Neural progenitor cell (in vitro differentiated cells): ENCODE measurements around the gene FOXO1. TPM values are rescaled to one million over a fixed set of nuclear protein-coding genes. Genes with fewer than 3 reads are reported as not detected.
A peak's percentile ranks its signal among the peaks of the same experiment; 100 is the strongest.

Source experiments
- DNase-seq: peaks from one replicate; pipeline ENCODE4 v3.0.0-alpha.2; 2016; ENCODE audit warnings: low spot score
- H2AFZ ChIP-seq: fragments of 200-600 bp; sonication (generic); replicated peaks from 2 replicates; pipeline ENCODE4 v1.6.1; 2016; ENCODE audit warnings: antibody characterized with exemption
- H3F3A ChIP-seq: fragments of 200-600 bp; sonication (generic); 2 replicates; pipeline ENCODE4 v1.6.1; 2016; ENCODE audit warnings: antibody characterized with exemption, low read depth
- H3K27ac ChIP-seq: fragments of 200-600 bp; sonication (generic); 2 replicates; pipeline ENCODE4 v1.5.1; 2016; ENCODE audit warnings: mild to moderate bottlenecking
- H3K27me3 ChIP-seq: fragments of 200-600 bp; sonication (generic); 2 replicates; pipeline ENCODE4 v1.6.1; 2016; ENCODE audit warnings: mild to moderate bottlenecking, moderate library complexity
- H3K36me3 ChIP-seq: fragments of 200-600 bp; sonication (generic); 2 replicates; pipeline ENCODE4 v1.5.1; 2016
- H3K4me1 ChIP-seq: fragments of 200-600 bp; sonication (generic); 2 replicates; pipeline ENCODE4 v1.6.1; 2016; ENCODE audit warnings: mixed run types
- H3K4me2 ChIP-seq: fragments of 200-600 bp; sonication (generic); 2 replicates; pipeline ENCODE4 v1.6.1; 2016
- H3K4me3 ChIP-seq: fragments of 200-600 bp; sonication (generic); 2 replicates; pipeline ENCODE4 v1.5.1; 2016
- H3K79me2 ChIP-seq: fragments of 200-600 bp; sonication (generic); 2 replicates; pipeline ENCODE4 v1.6.1; 2016; ENCODE audit warnings: low read depth
- H3K9ac ChIP-seq: fragments of 200-600 bp; sonication (generic); 2 replicates; pipeline ENCODE4 v1.6.1; 2016
- H3K9me3 ChIP-seq: fragments of 200-600 bp; sonication (generic); 2 replicates; pipeline ENCODE4 v1.5.1; 2016; ENCODE audit warnings: low read depth
- H4K20me1 ChIP-seq: fragments of 200-600 bp; sonication (generic); 2 replicates; pipeline ENCODE4 v1.6.1; 2016; ENCODE audit warnings: low read depth
- H3K27ac Mint-ChIP-seq: 3 replicates; pipeline ENCODE4 v1.8.0; 2021; ENCODE audit warnings: mixed read lengths
- H3K27me3 Mint-ChIP-seq: 2 replicates; pipeline ENCODE4 v1.8.0; 2022; ENCODE audit warnings: low read depth, mild to moderate bottlenecking, inconsistent platforms, moderate library complexity, mixed read lengths; ENCODE audit not compliant: insufficient read depth
- H3K36me3 Mint-ChIP-seq: 3 replicates; pipeline ENCODE4 v1.8.0; 2021; ENCODE audit warnings: mixed read lengths
- H3K4me1 Mint-ChIP-seq: 3 replicates; pipeline ENCODE4 v1.8.0; 2021; ENCODE audit warnings: mixed read lengths
- H3K4me3 Mint-ChIP-seq: 3 replicates; pipeline ENCODE4 v1.8.0; 2021; ENCODE audit warnings: mild to moderate bottlenecking, moderate library complexity, mixed read lengths
- H3K9me3 Mint-ChIP-seq: 3 replicates; pipeline ENCODE4 v1.8.0; 2020; ENCODE audit warnings: mixed read lengths
- CTCF ChIP-seq: fragments of 200-600 bp; sonication (generic); IDR thresholded peaks from 2 replicates; pipeline ENCODE4 v1.5.1; 2017; ENCODE audit warnings: antibody characterized with exemption, mild to moderate bottlenecking
- EZH2 ChIP-seq: fragments of 200-600 bp; sonication (generic); IDR thresholded peaks from 2 replicates; pipeline ENCODE4 v1.6.1; 2017; ENCODE audit warnings: antibody characterized with exemption, mild to moderate bottlenecking, moderate library complexity
- EZH2phosphoT487 ChIP-seq: fragments of 200-600 bp; sonication (generic); IDR thresholded peaks from 2 replicates; pipeline ENCODE4 v1.6.1; 2017; ENCODE audit warnings: antibody characterized with exemption
- total RNA-seq: library from RNA; depleted of rRNA; stranded (reverse); fragments of >200 nt; gene quantifications from 2 replicates; pipeline ENCODE4 v1.2.3, GENCODE V29; 2015; ENCODE audit warnings: low replicate concordance

The FOXO1 gene
- total RNA-seq, 1 donor from 2014 or later = 3.7 TPM

- Mint-ChIP-seq H3K4me3 (no peak overlapping the region), H3K9me3 (no peaks in the 10 kb centered on the region)
Observed at GRCh38 chr13:40537146-40537895, 129.1 kb downstream of the FOXO1 start.

GRCh38 chr13:40536443-40537113 lies 129.9 kb downstream of the FOXO1 start:
- H3K4me1 ChIP-seq = peaks cover 9% of the 10 kb centered on the region
- no peaks in the 10 kb centered on the region for H3F3A ChIP-seq
- no peaks in the 10 kb centered on the region for H3K36me3 ChIP-seq
- H3K4me3 ChIP-seq = no peak overlapping the region
- H3K9me3 Mint-ChIP-seq = no peaks in the 10 kb centered on the region
- H3K27ac Mint-ChIP-seq = no peak overlapping the region
- no peaks in the 10 kb centered on the region for H3K27me3 ChIP-seq
- H3K4me3 Mint-ChIP-seq = no peak overlapping the region
- H3K4me2 ChIP-seq = no peak overlapping the region
- H3K27ac ChIP-seq = no peak overlapping the region
- H3K36me3 Mint-ChIP-seq = no peaks in the 10 kb centered on the region
- TF ChIP-seq EZH2 = no peak
- H2AFZ ChIP-seq = no peak overlapping the region
- H3K9me3 ChIP-seq = no peaks in the 10 kb centered on the region
- H3K79me2 ChIP-seq = no peaks in the 10 kb centered on the region
- DNase-seq = no peak
- no peaks in the 10 kb centered on the region for H4K20me1 ChIP-seq
- H3K27me3 Mint-ChIP-seq = peaks cover 3% of the 10 kb centered on the region
- no peak overlapping the region for H3K9ac ChIP-seq
- H3K4me1 Mint-ChIP-seq = peaks cover 21% of the 10 kb centered on the region

More at GRCh38 chr13:40537146-40537895, 129.1 kb downstream of the FOXO1 start:
- H3K79me2 ChIP-seq = no peaks in the 10 kb centered on the region
- H3K9me3 ChIP-seq = no peaks in the 10 kb centered on the region
- no peak overlapping the region for H3K9ac ChIP-seq
- no peaks in the 10 kb centered on the region for H4K20me1 ChIP-seq
- no peak overlapping the region for H2AFZ ChIP-seq
- no peak overlapping the region for H3K27ac ChIP-seq
- H3K4me2 ChIP-seq = no peak overlapping the region
- peaks cover 21% of the 10 kb centered on the region for H3K4me1 Mint-ChIP-seq
- H3K4me1 ChIP-seq = peaks cover 9% of the 10 kb centered on the region
- H3K36me3 ChIP-seq = no peaks in the 10 kb centered on the region
- H3K27me3 Mint-ChIP-seq = peaks cover 3% of the 10 kb centered on the region
- H3K27ac Mint-ChIP-seq = no peak overlapping the region
- TF ChIP-seq CTCF (no peak), EZH2 (no peak), EZH2phosphoT487 (no peak)
- peak; percentile 18 for DNase-seq
- no peaks in the 10 kb centered on the region for H3F3A ChIP-seq
- no peak overlapping the region for H3K4me3 ChIP-seq
- no peaks in the 10 kb centered on the region for H3K36me3 Mint-ChIP-seq
- H3K27me3 ChIP-seq = no peaks in the 10 kb centered on the region

GRCh38 chr13:40535345-40535836 lies 131.1 kb downstream of the FOXO1 start:
- Histone ChIP-seq H4K20me1 (no peaks in the 10 kb centered on the region), H3K36me3 (no peaks in the 10 kb centered on the region), H3K27ac (no peak overlapping the region), H3K4me2 (no peak overlapping the region), H3K9ac (no peak overlapping the region), H3F3A (no peaks in the 10 kb centered on the region), H3K79me2 (no peaks in the 10 kb centered on the region), H3K4me1 (peaks cover 6% of the 10 kb centered on the region), H3K9me3 (no peaks in the 10 kb centered on the region), H3K4me3 (no peak overlapping the region), H2AFZ (no peak overlapping the region), H3K27me3 (no peaks in the 10 kb centered on the region)
- DNase-seq = no peak
- no peak for TF ChIP-seq EZH2
- peak overlapping the region; percentile 36 for H3K27ac Mint-ChIP-seq
- no peaks in the 10 kb centered on the region for H3K9me3 Mint-ChIP-seq
- H3K4me3 Mint-ChIP-seq = no peak overlapping the region
- H3K36me3 Mint-ChIP-seq = no peaks in the 10 kb centered on the region
- H3K27me3 Mint-ChIP-seq = peaks cover 3% of the 10 kb centered on the region
- H3K4me1 Mint-ChIP-seq = peaks cover 16% of the 10 kb centered on the region

- Mint-ChIP-seq H3K9me3 (no peaks in the 10 kb centered on the region), H3K4me3 (no peak overlapping the region), H3K4me1 (peaks cover 10% of the 10 kb centered on the region), H3K27me3 (peaks cover 3% of the 10 kb centered on the region), H3K36me3 (no peaks in the 10 kb centered on the region), H3K27ac (no peak overlapping the region)
- TF ChIP-seq EZH2phosphoT487 (no peak), EZH2 (no peak), CTCF (no peak)
- H3F3A ChIP-seq = no peaks in the 10 kb centered on the region
- no peak for DNase-seq
- H3K9me3 ChIP-seq = no peaks in the 10 kb centered on the region
- no peak overlapping the region for H2AFZ ChIP-seq
- H3K27me3 ChIP-seq = no peaks in the 10 kb centered on the region
- no peaks in the 10 kb centered on the region for H3K79me2 ChIP-seq
- no peaks in the 10 kb centered on the region for H4K20me1 ChIP-seq
- no peak overlapping the region for H3K4me3 ChIP-seq
- no peak overlapping the region for H3K4me2 ChIP-seq
- no peak overlapping the region for H3K27ac ChIP-seq
- H3K36me3 ChIP-seq = no peaks in the 10 kb centered on the region
- H3K4me1 ChIP-seq = peaks cover 5% of the 10 kb centered on the region
- H3K9ac ChIP-seq = no peak overlapping the region
Observed at GRCh38 chr13:40534456-40534855, 132.0 kb downstream of the FOXO1 start.
